Trophoblast cell (in vitro differentiated cells and primary cell): ENCODE data around the gene MAP7D1.

Source experiments
- DNase-seq, 2 donors: peaks; one replicate each; pipeline ENCODE4 v3.0.0-alpha.2; 2016
- H2AFZ ChIP-seq: 2 replicates; pipeline ENCODE4 v1.6.1; 2013; ENCODE audit warnings: low read length, moderate library complexity, mild to moderate bottlenecking; ENCODE audit not compliant: insufficient read depth, poor library complexity
- H2AK5ac ChIP-seq: 2 replicates; pipeline ENCODE4 v1.6.1; 2013; ENCODE audit warnings: mild to moderate bottlenecking, low read length
- H2BK120ac ChIP-seq: 2 replicates; pipeline ENCODE4 v1.6.1; 2013; ENCODE audit warnings: low read length, mild to moderate bottlenecking, moderate library complexity; ENCODE audit not compliant: insufficient read depth, poor library complexity
- H2BK12ac ChIP-seq: 2 replicates; pipeline ENCODE4 v1.6.1; 2013; ENCODE audit warnings: mild to moderate bottlenecking, low read length, moderate library complexity
- H2BK5ac ChIP-seq: 2 replicates; pipeline ENCODE4 v1.6.1; 2013; ENCODE audit warnings: low read length, low read depth, moderate library complexity, mild to moderate bottlenecking; ENCODE audit not compliant: poor library complexity
- H3K14ac ChIP-seq: 2 replicates; pipeline ENCODE4 v1.6.1; 2013; ENCODE audit warnings: mild to moderate bottlenecking, low read length
- H3K18ac ChIP-seq: 2 replicates; pipeline ENCODE4 v1.6.1; 2013; ENCODE audit warnings: mild to moderate bottlenecking, low read length
- H3K23ac ChIP-seq: 2 replicates; pipeline ENCODE4 v1.6.1; 2013; ENCODE audit warnings: low read length
- H3K27ac ChIP-seq: 2 replicates; pipeline ENCODE4 v1.5.1; 2013; ENCODE audit warnings: low read depth, mild to moderate bottlenecking, inconsistent platforms, low read length, moderate library complexity
- H3K27me3 ChIP-seq: 2 replicates; pipeline ENCODE4 v1.6.1; 2013; ENCODE audit warnings: inconsistent platforms, mild to moderate bottlenecking, low read length, moderate library complexity; ENCODE audit not compliant: insufficient read depth
- H3K36me3 ChIP-seq, 2 experiments: 1 replicate in 1 of 2; 2 replicates in 1 of 2; pipeline ENCODE4 v1.6.1; 2013; ENCODE audit warnings: low read length in 2 of 2, mild to moderate bottlenecking in 2 of 2, moderate library complexity in 1 of 2; ENCODE audit not compliant: insufficient read depth in 2 of 2, control insufficient read depth in 1 of 2
- H3K4ac ChIP-seq: 2 replicates; pipeline ENCODE4 v1.6.1; 2013; ENCODE audit warnings: low read depth, mild to moderate bottlenecking, low read length, moderate library complexity
- H3K4me1 ChIP-seq, 2 experiments: 1 replicate in 1 of 2; 2 replicates in 1 of 2; pipeline ENCODE4 v1.6.1; 2013; ENCODE audit warnings: low read length in 2 of 2, mild to moderate bottlenecking in 2 of 2, moderate library complexity in 1 of 2; ENCODE audit not compliant: insufficient read depth in 2 of 2, control insufficient read depth in 1 of 2
- H3K4me2 ChIP-seq: 2 replicates; pipeline ENCODE4 v1.6.1; 2013; ENCODE audit warnings: inconsistent platforms, mild to moderate bottlenecking, low read length, moderate library complexity
- H3K4me3 ChIP-seq: 2 replicates; pipeline ENCODE4 v1.5.1; 2013; ENCODE audit warnings: mild to moderate bottlenecking, low read depth, low read length, inconsistent platforms
- H3K79me1 ChIP-seq: one replicate; pipeline ENCODE4 v1.6.1; 2013; ENCODE audit warnings: low read length
- H3K79me2 ChIP-seq: 2 replicates; pipeline ENCODE4 v1.6.1; 2013; ENCODE audit warnings: low read length, mild to moderate bottlenecking; ENCODE audit not compliant: control insufficient read depth, insufficient read depth, poor library complexity
- H3K9ac ChIP-seq: 2 replicates; pipeline ENCODE4 v1.6.1; 2013; ENCODE audit warnings: mild to moderate bottlenecking, low read length
- H3K9me3 ChIP-seq: 2 replicates; pipeline ENCODE4 v1.6.1; 2013; ENCODE audit warnings: low read depth, mild to moderate bottlenecking, control low read depth, inconsistent platforms, low read length; ENCODE audit not compliant: insufficient read depth
- H4K12ac ChIP-seq: 2 replicates; pipeline ENCODE4 v1.6.1; 2013; ENCODE audit warnings: low read depth, mild to moderate bottlenecking, low read length, moderate library complexity
- H4K8ac ChIP-seq: 2 replicates; pipeline ENCODE4 v1.6.1; 2013; ENCODE audit warnings: low read depth, mild to moderate bottlenecking, low read length, moderate library complexity
- H4K91ac ChIP-seq: one replicate; pipeline ENCODE4 v1.6.1; 2013; ENCODE audit warnings: low read depth, mild to moderate bottlenecking, low read length, moderate library complexity
- WGBS: extraction: QIAGEN DNeasy Blood & Tissue Kit; methylation state at CpG from one replicate; pipeline ENCODE4 v1.1.7; 2013; ENCODE audit warnings: missing lambda C conversion rate; ENCODE audit not compliant: insufficient read length, insufficient coverage; ENCODE audit errors: extremely low coverage; 5-methylcytosine and 5-hydroxymethylcytosine counted together

Gene MAP7D1

GRCh38 chr1:36128905-36129206 is 27.1 kb upstream of the MAP7D1 start:
- Histone ChIP-seq H4K12ac (no peak overlapping the region), H3K14ac (no peak overlapping the region), H4K91ac (no peak overlapping the region), H3K18ac (no peak overlapping the region), H3K27me3 (peaks cover 24% of the 10 kb centered on the region), H4K8ac (no peak overlapping the region), H3K4me3 (no peak overlapping the region), H2AK5ac (no peak overlapping the region), H3K36me3 (no peaks in the 10 kb centered on the region), H3K4me1 (peaks cover 0 to 7% of the 10 kb centered on the region in 2 experiments), H3K27ac (no peak overlapping the region), H3K4ac (no peak overlapping the region), H2BK12ac (no peak overlapping the region), H2BK120ac (no peak overlapping the region), H3K4me2 (no peak overlapping the region), H3K9me3 (peaks cover 3% of the 10 kb centered on the region), H3K9ac (no peak overlapping the region), H2BK5ac (no peak overlapping the region), H3K79me1 (no peaks in the 10 kb centered on the region), H3K23ac (no peak overlapping the region), H2AFZ (no peak overlapping the region), H3K79me2 (no peaks in the 10 kb centered on the region)
- no peak for DNase-seq
- no CpG with 5 or more reads among the region's 3 CpGs for WGBS

GRCh38 chr1:36132029-36132428 is 23.9 kb upstream of the MAP7D1 start:
- H2AFZ ChIP-seq = no peak overlapping the region
- H3K18ac ChIP-seq = no peak overlapping the region
- H3K79me1 ChIP-seq = no peaks in the 10 kb centered on the region
- no peak overlapping the region for H3K4ac ChIP-seq
- H4K8ac ChIP-seq = no peak overlapping the region
- H3K23ac ChIP-seq = no peak overlapping the region
- no peak overlapping the region for H2AK5ac ChIP-seq
- no peak for DNase-seq
- no peak overlapping the region for H4K91ac ChIP-seq
- no peak overlapping the region for H2BK12ac ChIP-seq
- H3K27ac ChIP-seq = no peak overlapping the region
- peaks cover 0 to 10% of the 10 kb centered on the region in 2 experiments for H3K4me1 ChIP-seq
- no peaks in the 10 kb centered on the region for H3K27me3 ChIP-seq
- no peak overlapping the region for H2BK5ac ChIP-seq
- H3K14ac ChIP-seq = no peak overlapping the region
- WGBS = no CpG with 5 or more reads among the region's 3 CpGs
- no peak overlapping the region for H4K12ac ChIP-seq
- no peak overlapping the region for H3K9ac ChIP-seq
- no peaks in the 10 kb centered on the region for H3K79me2 ChIP-seq
- no peaks in the 10 kb centered on the region for H3K9me3 ChIP-seq
- H3K4me2 ChIP-seq = no peak overlapping the region
- H3K4me3 ChIP-seq = no peak overlapping the region
- peaks cover 1 to 9% of the 10 kb centered on the region in 2 experiments for H3K36me3 ChIP-seq
- H2BK120ac ChIP-seq = no peak overlapping the region

- H3K79me1 ChIP-seq = no peaks in the 10 kb centered on the region
- no peak overlapping the region for H3K4me3 ChIP-seq
- H4K8ac ChIP-seq = no peak overlapping the region
- H2BK120ac ChIP-seq = no peak overlapping the region
- no peaks in the 10 kb centered on the region for H3K9me3 ChIP-seq
- H3K18ac ChIP-seq = no peak overlapping the region
- H4K12ac ChIP-seq = no peak overlapping the region
- no peak overlapping the region for H3K14ac ChIP-seq
- H3K27me3 ChIP-seq = no peaks in the 10 kb centered on the region
- no peak overlapping the region for H2AK5ac ChIP-seq
- no peak overlapping the region for H4K91ac ChIP-seq
- H3K23ac ChIP-seq = no peak overlapping the region
- H3K79me2 ChIP-seq = no peaks in the 10 kb centered on the region
- no peak overlapping the region for H3K4ac ChIP-seq
- H3K4me1 ChIP-seq = peaks cover 0 to 10% of the 10 kb centered on the region in 2 experiments
- peak in 1 of 2 donors; percentile 12 for DNase-seq
- no peak overlapping the region for H2BK12ac ChIP-seq
- no peak overlapping the region for H3K27ac ChIP-seq
- WGBS = no CpG with 5 or more reads among the region's 3 CpGs
- no peak overlapping the region for H2AFZ ChIP-seq
- H3K36me3 ChIP-seq = peaks cover 8 to 22% of the 10 kb centered on the region in 2 experiments
- no peak overlapping the region for H2BK5ac ChIP-seq
- no peak overlapping the region for H3K4me2 ChIP-seq
- H3K9ac ChIP-seq = no peak overlapping the region
Measured at GRCh38 chr1:36133484-36133883, 22.5 kb upstream of the MAP7D1 start.

- Histone ChIP-seq H3K79me1 (no peaks in the 10 kb centered on the region), H4K12ac (no peak overlapping the region), H3K4me3 (no peak overlapping the region), H3K4me2 (no peak overlapping the region), H3K18ac (no peak overlapping the region), H2AFZ (no peak overlapping the region), H2BK5ac (no peak overlapping the region), H2AK5ac (no peak overlapping the region), H3K9me3 (no peaks in the 10 kb centered on the region), H2BK12ac (no peak overlapping the region), H3K27me3 (no peaks in the 10 kb centered on the region), H3K4ac (no peak overlapping the region), H3K36me3 (peaks cover 8 to 22% of the 10 kb centered on the region in 2 experiments), H3K79me2 (no peaks in the 10 kb centered on the region), H3K27ac (no peak overlapping the region), H2BK120ac (no peak overlapping the region), H3K23ac (no peak overlapping the region), H3K9ac (no peak overlapping the region), H4K91ac (no peak overlapping the region), H4K8ac (no peak overlapping the region), H3K4me1 (peaks cover 0 to 10% of the 10 kb centered on the region in 2 experiments), H3K14ac (no peak overlapping the region)
- WGBS = no CpG with 5 or more reads among the region's 6 CpGs
- DNase-seq = no peak
Measured at GRCh38 chr1:36134031-36134430, 21.9 kb upstream of the MAP7D1 start.
